GF-D8 (cell line): ENCODE data around the gene SLC10A7.

Experiments used
- DNase-seq: peaks from one replicate; lab custom pipeline; 2025; lab: John Stamatoyannopoulos, UW

SLC10A7 gene

GRCh38 chr4:146494143-146494542 is 27.6 kb downstream of the SLC10A7 start:
- DNase-seq = no peak

- no peak for DNase-seq
Observed at GRCh38 chr4:146490106-146490505, 31.6 kb downstream of the SLC10A7 start.

- DNase-seq = peak; percentile 2
Observed at GRCh38 chr4:146488495-146489174, 33.1 kb downstream of the SLC10A7 start.

GRCh38 chr4:146486565-146486964 is 35.2 kb downstream of the SLC10A7 start:
- DNase-seq = no peak

- no peak for DNase-seq
Observed at GRCh38 chr4:146485968-146486367, 35.8 kb downstream of the SLC10A7 start.

GRCh38 chr4:146482788-146483187 is 39.0 kb downstream of the SLC10A7 start:
- no peak for DNase-seq

- DNase-seq = no peak
Observed at GRCh38 chr4:146481246-146481645, 40.5 kb downstream of the SLC10A7 start.

- DNase-seq = no peak
Observed at GRCh38 chr4:146478009-146478408, 43.7 kb downstream of the SLC10A7 start.

GRCh38 chr4:146477054-146477453 is 44.7 kb downstream of the SLC10A7 start:
- no peak for DNase-seq

GRCh38 chr4:146472404-146472803 is 49.3 kb downstream of the SLC10A7 start:
- DNase-seq = no peak

GRCh38 chr4:146470604-146471003 is 51.1 kb downstream of the SLC10A7 start:
- no peak for DNase-seq

GRCh38 chr4:146469022-146469421 is 52.7 kb downstream of the SLC10A7 start:
- no peak for DNase-seq

- no peak for DNase-seq
Observed at GRCh38 chr4:146465628-146466027, 56.1 kb downstream of the SLC10A7 start.

GRCh38 chr4:146462251-146462650 is 59.5 kb downstream of the SLC10A7 start:
- DNase-seq = no peak

GRCh38 chr4:146458594-146458993 is 63.1 kb downstream of the SLC10A7 start:
- DNase-seq = no peak

- no peak for DNase-seq
Observed at GRCh38 chr4:146456681-146457080, 65.1 kb downstream of the SLC10A7 start.

GRCh38 chr4:146453181-146453807 is 68.4 kb downstream of the SLC10A7 start:
- no peak for DNase-seq

- no peak for DNase-seq
Observed at GRCh38 chr4:146450524-146450923, 71.2 kb downstream of the SLC10A7 start.

- DNase-seq = no peak
Observed at GRCh38 chr4:146446555-146446954, 75.2 kb downstream of the SLC10A7 start.

- DNase-seq = no peak
Observed at GRCh38 chr4:146445198-146446150, 76.3 kb downstream of the SLC10A7 start.

GRCh38 chr4:146443525-146443924 is 78.2 kb downstream of the SLC10A7 start:
- DNase-seq = no peak

- no peak for DNase-seq
Observed at GRCh38 chr4:146442801-146443200, 78.9 kb downstream of the SLC10A7 start.

GRCh38 chr4:146439999-146440398 is 81.7 kb downstream of the SLC10A7 start:
- DNase-seq = no peak
